HepG2 (cell line): ENCODE results near the gene TP73. TPM values are rescaled to one million over a fixed set of nuclear protein-coding genes. Genes with fewer than 3 reads are reported as not detected.

Experiments
- ATAC-seq: fragments of 200-7000 bp; cut with Tn5 transposase; 3 replicates; pipeline ENCODE4 v1.9.1; 2020; ENCODE audit warnings: mild to moderate bottlenecking, moderate library complexity
- BruUV-seq: library from RNA; stranded (reverse); fragments of 400-500 nt; replicated peaks from 2 replicates; lab custom pipeline; 2021; lab: Mats Ljungman, UMichigan
- CTCF ChIA-PET: fragments of 300-600 bp; formaldehyde crosslinking; extraction: SDS; loops from one replicate; lab custom pipeline; 2021; ENCODE audit warnings: low total read pairs, inconsistent platforms, low intra/inter-chr PET ratio; lab: Yijun Ruan, JAX
- POLR2A ChIA-PET: fragments of 350-600 bp; sonication (Branson Sonifier 250); formaldehyde crosslinking; loops from one replicate; lab custom pipeline; 2020; ENCODE audit warnings: antibody characterized with exemption, inconsistent platforms; lab: Yijun Ruan, JAX
- DNase-seq: peaks from one replicate; pipeline ENCODE4 v3.0.0-alpha.2; 2015; ENCODE audit warnings: low spot score
- FAIRE-seq: peaks from 3 replicates; lab custom pipeline; 2011; peaks lifted over from hg19 to GRCh38; lab: Jason Lieb, UNC
- H2AFZ ChIP-seq: one replicate; pipeline ENCODE4 v1.6.1; 2011; ENCODE audit warnings: low read length, inconsistent platforms
- H3K27ac ChIP-seq: fragments of 300-600 bp; 3 replicates; pipeline ENCODE4 v1.8.0; 2011; ENCODE audit warnings: mixed run types, mild to moderate bottlenecking, mixed read lengths, low read length, inconsistent platforms; ENCODE audit not compliant: insufficient read depth; ENCODE audit errors: extremely low read length
- H3K27me3 ChIP-seq, 2 experiments: fragments of 200-600 bp in 1 of 2; 2 replicates in 1 of 2; 3 replicates in 1 of 2; pipeline versions ENCODE4 v1.6.0 to v1.8.0; 2011; ENCODE audit warnings: low read length in 2 of 2, mild to moderate bottlenecking in 2 of 2, moderate library complexity in 2 of 2, inconsistent platforms in 1 of 2; ENCODE audit not compliant: insufficient read depth in 2 of 2, control insufficient read depth in 1 of 2
- H3K36me3 ChIP-seq, 2 experiments: fragments of 200-600 bp in 1 of 2; replicated peaks in 1 of 2; 2 replicates in 1 of 2; 3 replicates in 1 of 2; pipeline versions ENCODE4 v1.5.1 to v1.8.0; 2011; ENCODE audit warnings: low read length in 2 of 2, inconsistent platforms in 1 of 2; ENCODE audit not compliant: insufficient read depth in 2 of 2, control insufficient read depth in 1 of 2
- H3K4me1 ChIP-seq: 2 replicates; pipeline ENCODE4 v1.5.1; 2012; ENCODE audit warnings: low read length, inconsistent platforms; ENCODE audit not compliant: insufficient read depth
- H3K4me2 ChIP-seq: 2 replicates; pipeline ENCODE4 v1.6.0; 2011; ENCODE audit warnings: low read depth, low read length, inconsistent platforms
- H3K4me3 ChIP-seq, 3 experiments: fragments of 200-600 bp in 1 of 3; sonication (generic), shearing (Covaris generic) in 1 of 3; replicated peaks in 1 of 3; 2 replicates each; pipeline ENCODE4 v1.5.1; 2011 to 2016; ENCODE audit warnings: low read length in 3 of 3, inconsistent platforms in 2 of 3, low read depth in 2 of 3, mild to moderate bottlenecking in 2 of 3, control low read depth in 1 of 3, mixed read lengths in 1 of 3; ENCODE audit not compliant: insufficient read depth in 1 of 3
- H3K79me2 ChIP-seq: one replicate; pipeline ENCODE4 v1.6.1; 2011; ENCODE audit warnings: low read length, inconsistent platforms; ENCODE audit not compliant: insufficient read depth
- H3K9ac ChIP-seq: 2 replicates; pipeline ENCODE4 v1.6.0; 2011; ENCODE audit warnings: mild to moderate bottlenecking, low read depth, low read length, inconsistent platforms; ENCODE audit not compliant: insufficient read depth
- H3K9me3 ChIP-seq: 2 replicates; pipeline ENCODE4 v1.5.1; 2012; ENCODE audit warnings: mild to moderate bottlenecking, low read length
- H4K20me1 ChIP-seq: 2 replicates; pipeline ENCODE4 v1.6.0; 2011; ENCODE audit warnings: inconsistent platforms, mild to moderate bottlenecking, low read length, moderate library complexity; ENCODE audit not compliant: insufficient read depth
- HES4 ChIP-seq: sonication (generic); formaldehyde crosslinking; IDR thresholded peaks from 2 replicates; pipeline ENCODE4 v1.9.0; 2021; ENCODE audit warnings: mild to moderate bottlenecking, missing genetic modification reagents, borderline replicate concordance
- SMARCC2 ChIP-seq: fragments of 450-650 bp; IDR thresholded peaks from 2 replicates; pipeline ENCODE4 v1.6.1; 2017; ENCODE audit warnings: antibody characterized with exemption, mild to moderate bottlenecking
- ZNF20 ChIP-seq: sonication (generic); formaldehyde crosslinking; IDR thresholded peaks from 2 replicates; pipeline ENCODE4 v1.4.0; 2020; ENCODE audit warnings: mild to moderate bottlenecking, moderate library complexity, missing genetic modification reagents
- ZNF678 ChIP-seq: sonication (generic); formaldehyde crosslinking; IDR thresholded peaks from 2 replicates; pipeline ENCODE4 v1.4.0; 2020; ENCODE audit warnings: mild to moderate bottlenecking, missing genetic modification reagents
- WGBS: methylation state at CpG from one replicate; pipeline ENCODE4 v1.1.6; 2017; ENCODE audit warnings: low lambda C conversion rate; 5-methylcytosine and 5-hydroxymethylcytosine counted together
- in situ Hi-C: cut with HindIII; loops from 2 replicates; pipeline ENCODE4 v1.10.0; 2017; ENCODE audit warnings: low pct_unique_long_range_greater_than_20kb; ENCODE audit not compliant: extremely low pct_ligation_motif_present
- intact Hi-C: fragments of 100-400 bp; cut with micrococcal nuclease; formaldehyde crosslinking; loops from one replicate; pipeline ENCODE4 v1.10.0; 2022; ENCODE audit not compliant: unreplicated experiment
- polyA plus RNA-seq, 8 experiments: library from polyadenylated mRNA; depleted of rRNA in 3 of 8; stranded (reverse) in 7 of 8; unstranded in 1 of 8; fragments of >200 nt; fragmentation: Illumina TruSeq in 4 of 8; extraction: Trizol in 4 of 8; gene quantifications; 2 replicates each; pipeline versions ENCODE4 v1.2.1 to v1.2.3, GENCODE V29; 2011 to 2016; ENCODE audit warnings: low read depth in 4 of 8, missing spikeins in 1 of 8, mixed read lengths in 1 of 8; ENCODE audit not compliant: insufficient read depth in 1 of 8
- total RNA-seq, 5 experiments: library from RNA; depleted of rRNA; stranded (reverse); fragments of >200 nt; fragmentation: Illumina TruSeq; extraction: Trizol; gene quantifications; 2 replicates each; pipeline ENCODE4 v1.2.3, GENCODE V29; 2016; ENCODE audit warnings: low read depth in 1 of 5
- TF ChIP-seq, protein P1 (sequence below): sonication (generic); formaldehyde crosslinking; IDR thresholded peaks from 2 replicates; pipeline ENCODE4 v1.9.0; 2021; ENCODE audit warnings: missing genetic modification reagents, borderline replicate concordance

Gene TP73
- total and polyA plus RNA-seq, 2 of the 13 experiments (the other 11 are each of a cell fraction or from before 2014, with no cell fraction given) = 0.49 to 1.1 TPM

DNA sequence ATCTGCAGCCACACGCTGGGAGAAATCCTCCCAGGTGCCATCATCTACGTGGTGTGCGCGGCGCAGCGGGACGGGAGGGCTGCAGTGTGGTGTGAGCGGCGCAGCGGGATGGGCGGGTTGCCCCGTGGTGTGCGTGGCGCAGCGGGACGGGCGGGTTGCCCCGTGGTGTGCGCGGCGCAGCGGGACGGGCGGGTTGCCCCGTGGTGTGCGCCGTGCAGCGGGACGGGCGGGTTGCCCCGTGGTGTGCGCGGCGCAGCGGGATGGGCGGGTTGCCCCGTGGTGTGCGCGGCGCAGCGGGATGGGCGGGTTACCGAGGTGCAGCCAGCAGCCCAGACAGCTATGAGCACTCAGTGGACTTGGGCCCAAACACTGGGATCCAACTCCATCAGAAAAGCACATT is 7.1 kb upstream of the TP73 start (continued):
- TF ChIP-seq, protein P1, sequence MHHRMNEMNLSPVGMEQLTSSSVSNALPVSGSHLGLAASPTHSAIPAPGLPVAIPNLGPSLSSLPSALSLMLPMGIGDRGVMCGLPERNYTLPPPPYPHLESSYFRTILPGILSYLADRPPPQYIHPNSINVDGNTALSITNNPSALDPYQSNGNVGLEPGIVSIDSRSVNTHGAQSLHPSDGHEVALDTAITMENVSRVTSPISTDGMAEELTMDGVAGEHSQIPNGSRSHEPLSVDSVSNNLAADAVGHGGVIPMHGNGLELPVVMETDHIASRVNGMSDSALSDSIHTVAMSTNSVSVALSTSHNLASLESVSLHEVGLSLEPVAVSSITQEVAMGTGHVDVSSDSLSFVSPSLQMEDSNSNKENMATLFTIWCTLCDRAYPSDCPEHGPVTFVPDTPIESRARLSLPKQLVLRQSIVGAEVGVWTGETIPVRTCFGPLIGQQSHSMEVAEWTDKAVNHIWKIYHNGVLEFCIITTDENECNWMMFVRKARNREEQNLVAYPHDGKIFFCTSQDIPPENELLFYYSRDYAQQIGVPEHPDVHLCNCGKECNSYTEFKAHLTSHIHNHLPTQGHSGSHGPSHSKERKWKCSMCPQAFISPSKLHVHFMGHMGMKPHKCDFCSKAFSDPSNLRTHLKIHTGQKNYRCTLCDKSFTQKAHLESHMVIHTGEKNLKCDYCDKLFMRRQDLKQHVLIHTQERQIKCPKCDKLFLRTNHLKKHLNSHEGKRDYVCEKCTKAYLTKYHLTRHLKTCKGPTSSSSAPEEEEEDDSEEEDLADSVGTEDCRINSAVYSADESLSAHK (CRISPR knock-in tag) = no peak
- no peak for TF ChIP-seq ZNF20 (CRISPR knock-in tag)
- no peak for TF ChIP-seq HES4

DNA sequence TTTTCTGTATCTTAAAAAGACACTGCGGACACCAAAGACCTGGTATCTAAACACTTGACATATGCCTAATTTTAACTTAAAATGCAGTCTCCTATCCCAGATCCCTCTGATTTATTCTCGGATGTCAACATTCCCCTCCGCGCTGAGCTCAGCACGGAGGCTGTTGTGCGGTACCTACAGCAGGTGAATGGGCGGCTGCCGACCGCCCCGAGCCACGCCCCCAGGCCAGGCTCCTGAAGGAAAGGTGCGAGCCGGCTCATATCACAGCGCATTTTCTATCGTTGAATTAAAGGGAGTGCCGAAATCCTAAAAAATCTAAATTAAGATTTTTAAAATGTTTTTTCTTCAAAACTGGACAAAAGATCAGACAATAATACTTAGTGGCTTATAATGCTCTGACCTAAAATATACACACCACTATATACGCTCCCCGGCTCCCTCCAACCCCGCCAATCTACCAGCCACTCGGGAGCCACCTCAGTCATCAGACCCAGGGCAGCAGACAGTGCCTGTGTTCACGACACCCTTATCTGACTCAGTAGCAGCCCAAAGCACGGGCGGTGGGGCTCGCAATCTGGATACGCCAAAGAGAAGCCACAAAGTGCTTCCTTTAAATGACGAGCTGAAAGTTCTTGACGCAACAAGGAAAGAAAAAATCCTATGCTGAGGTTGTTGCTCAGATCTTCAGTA is 6.5 kb upstream of the TP73 start:
- H3K36me3 ChIP-seq = peaks cover 8 to 12% of the 10 kb centered on the region in 2 experiments; a peak in 3 of 5 replicates
- H3K9me3 ChIP-seq = no peaks in the 10 kb centered on the region
- ChIA-PET CTCF (no interaction called here), POLR2A (no interaction called here)
- H3K27ac ChIP-seq = no peak overlapping the region
- no TSS peak for BruUV-seq
- intact Hi-C loops = no loop called here
- 98% methylated on average over 27 of the region's 27 CpGs for WGBS
- FAIRE-seq (no peak), DNase-seq (no peak), ATAC-seq (no peak)
- no peak overlapping the region for H3K4me3 ChIP-seq
- H3K27me3 ChIP-seq = no peaks in the 10 kb centered on the region
- in situ Hi-C loops = no loop called here
- H3K4me2 ChIP-seq = no peak overlapping the region
- H2AFZ ChIP-seq = no peak overlapping the region
- TF ChIP-seq SMARCC2 = no peak
- no peak for TF ChIP-seq ZNF678 (CRISPR knock-in tag)
- peaks cover 7% of the 10 kb centered on the region for H3K79me2 ChIP-seq
- no peak overlapping the region for H3K9ac ChIP-seq
- peaks cover 14% of the 10 kb centered on the region for H3K4me1 ChIP-seq
- no peaks in the 10 kb centered on the region for H4K20me1 ChIP-seq
